Measurements from ENCODE around the gene CCT3. TPM values are rescaled to one million over a fixed set of nuclear protein-coding genes. Genes with fewer than 3 reads are reported as not detected.

Gene CCT3
- total RNA-seq, 1 experiment from 2014 or later = 451 TPM

DNA sequence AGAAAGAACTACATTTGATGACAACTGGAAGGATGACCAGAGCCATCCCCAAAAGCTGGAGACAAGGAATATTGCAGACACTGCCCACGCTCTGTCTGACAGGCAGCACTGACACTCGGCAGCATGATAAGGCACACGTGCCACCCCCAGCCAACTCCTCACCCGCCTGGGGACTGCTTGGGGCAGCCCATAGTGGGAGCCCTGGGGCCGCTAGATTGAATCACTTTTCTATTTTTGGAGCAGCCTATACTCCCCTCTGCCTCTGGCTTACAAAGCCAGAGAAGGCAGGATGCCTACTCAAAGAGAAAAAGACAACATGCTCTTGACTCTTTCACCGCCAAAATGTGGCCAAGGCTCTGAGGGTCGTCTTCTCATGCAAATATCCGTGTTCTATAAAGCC, 56.8 kb downstream of the CCT3 start:
- peaks cover 14% of the 10 kb centered on the region for H3K4me1 ChIP-seq (ENCODE audit: control insufficient read depth, insufficient read depth, low read length)
- CTCF ChIA-PET = no interaction called here
- POLR2A ChIA-PET = interaction anchor here (0.6 to 1.6 kb wide), 2 partner anchors 10 to 139 kb away, joined by 7 to 12 read pairs; no protein-coding TSS in a partner anchor
- in situ Hi-C loops (cut with HindIII; ENCODE audit: low pct_unique_long_range_greater_than_20kb, low sequenced_read_pairs) = no loop called here
- no peaks in the 10 kb centered on the region for H3K27me3 ChIP-seq (ENCODE audit: control insufficient read depth, insufficient read depth, low read length)
- peak overlapping the region; percentile 75 to 92 for H3K4me3 ChIP-seq (ENCODE audit: low read depth in 2 of 2, low read length in 2 of 2)
- TF ChIP-seq POLR2AphosphoS5 (IDR thresholded peaks at IDR 0.05; ENCODE audit: low read depth, low read length) = no peak
- intact Hi-C loops (cut with micrococcal nuclease; ENCODE audit: unreplicated experiment) = no loop called here
- H3K27ac ChIP-seq (ENCODE audit: low read length) = peak overlapping the region; percentile 98
- ATAC-seq = no peak
- no peaks in the 10 kb centered on the region for H3K9me3 ChIP-seq (ENCODE audit: control insufficient read depth, insufficient read depth, low read depth, low read length)
- no peak for DNase-seq (ENCODE audit: low read depth, low spot score)
- H3K36me3 ChIP-seq (ENCODE audit: control insufficient read depth, insufficient read depth, low read length) = peaks cover 20% of the 10 kb centered on the region
- BruUV-seq (replicated peaks) = no TSS peak

DNA sequence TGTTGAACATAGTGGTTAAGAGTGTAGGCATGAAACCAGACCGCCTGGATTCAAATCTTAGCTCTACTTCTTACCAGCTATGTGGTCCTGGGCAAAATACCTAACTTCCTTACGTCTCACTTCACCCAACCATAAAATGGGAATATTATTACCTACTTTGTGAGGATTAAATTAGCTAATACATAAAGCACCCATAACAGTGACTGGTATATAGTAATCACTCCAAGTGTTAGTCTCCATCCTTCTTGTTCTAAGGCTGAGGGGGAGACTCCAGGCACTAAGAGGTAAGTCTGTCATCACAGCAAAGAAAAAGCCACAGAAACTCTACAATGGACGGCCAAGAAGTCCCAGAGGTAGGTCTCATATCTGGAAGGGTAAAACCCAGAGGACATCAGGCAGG, 58.3 kb downstream of the CCT3 start:
- ChIA-PET CTCF (no interaction called here), POLR2A (no interaction called here)
- Histone ChIP-seq H3K4me1 (ENCODE audit: control insufficient read depth, insufficient read depth, low read length) (peaks cover 14% of the 10 kb centered on the region), H3K36me3 (ENCODE audit: control insufficient read depth, insufficient read depth, low read length) (peaks cover 23% of the 10 kb centered on the region), H3K9me3 (ENCODE audit: control insufficient read depth, insufficient read depth, low read depth, low read length) (no peaks in the 10 kb centered on the region), H3K27me3 (ENCODE audit: control insufficient read depth, insufficient read depth, low read length) (no peaks in the 10 kb centered on the region), H3K4me3 (ENCODE audit: low read depth in 2 of 2, low read length in 2 of 2) (no peak overlapping the region), H3K27ac (ENCODE audit: low read length) (no peak overlapping the region)
- no peak for ATAC-seq
- intact Hi-C loops (cut with micrococcal nuclease; ENCODE audit: unreplicated experiment) = no loop called here
- no peak for DNase-seq (ENCODE audit: low read depth, low spot score)
- TF ChIP-seq, protein P1, sequence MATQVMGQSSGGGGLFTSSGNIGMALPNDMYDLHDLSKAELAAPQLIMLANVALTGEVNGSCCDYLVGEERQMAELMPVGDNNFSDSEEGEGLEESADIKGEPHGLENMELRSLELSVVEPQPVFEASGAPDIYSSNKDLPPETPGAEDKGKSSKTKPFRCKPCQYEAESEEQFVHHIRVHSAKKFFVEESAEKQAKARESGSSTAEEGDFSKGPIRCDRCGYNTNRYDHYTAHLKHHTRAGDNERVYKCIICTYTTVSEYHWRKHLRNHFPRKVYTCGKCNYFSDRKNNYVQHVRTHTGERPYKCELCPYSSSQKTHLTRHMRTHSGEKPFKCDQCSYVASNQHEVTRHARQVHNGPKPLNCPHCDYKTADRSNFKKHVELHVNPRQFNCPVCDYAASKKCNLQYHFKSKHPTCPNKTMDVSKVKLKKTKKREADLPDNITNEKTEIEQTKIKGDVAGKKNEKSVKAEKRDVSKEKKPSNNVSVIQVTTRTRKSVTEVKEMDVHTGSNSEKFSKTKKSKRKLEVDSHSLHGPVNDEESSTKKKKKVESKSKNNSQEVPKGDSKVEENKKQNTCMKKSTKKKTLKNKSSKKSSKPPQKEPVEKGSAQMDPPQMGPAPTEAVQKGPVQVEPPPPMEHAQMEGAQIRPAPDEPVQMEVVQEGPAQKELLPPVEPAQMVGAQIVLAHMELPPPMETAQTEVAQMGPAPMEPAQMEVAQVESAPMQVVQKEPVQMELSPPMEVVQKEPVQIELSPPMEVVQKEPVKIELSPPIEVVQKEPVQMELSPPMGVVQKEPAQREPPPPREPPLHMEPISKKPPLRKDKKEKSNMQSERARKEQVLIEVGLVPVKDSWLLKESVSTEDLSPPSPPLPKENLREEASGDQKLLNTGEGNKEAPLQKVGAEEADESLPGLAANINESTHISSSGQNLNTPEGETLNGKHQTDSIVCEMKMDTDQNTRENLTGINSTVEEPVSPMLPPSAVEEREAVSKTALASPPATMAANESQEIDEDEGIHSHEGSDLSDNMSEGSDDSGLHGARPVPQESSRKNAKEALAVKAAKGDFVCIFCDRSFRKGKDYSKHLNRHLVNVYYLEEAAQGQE (IDR thresholded peaks at IDR 0.05; ENCODE audit: insufficient read depth in 1 of 2, low read depth in 2 of 2, low read length in 1 of 2) = no peak
- TF ChIP-seq, protein P2, sequence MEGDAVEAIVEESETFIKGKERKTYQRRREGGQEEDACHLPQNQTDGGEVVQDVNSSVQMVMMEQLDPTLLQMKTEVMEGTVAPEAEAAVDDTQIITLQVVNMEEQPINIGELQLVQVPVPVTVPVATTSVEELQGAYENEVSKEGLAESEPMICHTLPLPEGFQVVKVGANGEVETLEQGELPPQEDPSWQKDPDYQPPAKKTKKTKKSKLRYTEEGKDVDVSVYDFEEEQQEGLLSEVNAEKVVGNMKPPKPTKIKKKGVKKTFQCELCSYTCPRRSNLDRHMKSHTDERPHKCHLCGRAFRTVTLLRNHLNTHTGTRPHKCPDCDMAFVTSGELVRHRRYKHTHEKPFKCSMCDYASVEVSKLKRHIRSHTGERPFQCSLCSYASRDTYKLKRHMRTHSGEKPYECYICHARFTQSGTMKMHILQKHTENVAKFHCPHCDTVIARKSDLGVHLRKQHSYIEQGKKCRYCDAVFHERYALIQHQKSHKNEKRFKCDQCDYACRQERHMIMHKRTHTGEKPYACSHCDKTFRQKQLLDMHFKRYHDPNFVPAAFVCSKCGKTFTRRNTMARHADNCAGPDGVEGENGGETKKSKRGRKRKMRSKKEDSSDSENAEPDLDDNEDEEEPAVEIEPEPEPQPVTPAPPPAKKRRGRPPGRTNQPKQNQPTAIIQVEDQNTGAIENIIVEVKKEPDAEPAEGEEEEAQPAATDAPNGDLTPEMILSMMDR (IDR thresholded peaks at IDR 0.05) = no peak
- TF ChIP-seq SIN3A (IDR thresholded peaks at IDR 0.05; ENCODE audit: borderline replicate concordance, insufficient read depth, low read depth, low read length) (no peak), TCF7L2 (IDR thresholded peaks at IDR 0.05; ENCODE audit: low read depth, low read length) (no peak), POLR2AphosphoS5 (IDR thresholded peaks at IDR 0.05; ENCODE audit: low read depth, low read length) (no peak)
- no TSS peak for BruUV-seq (replicated peaks)
- in situ Hi-C loops (cut with HindIII; ENCODE audit: low pct_unique_long_range_greater_than_20kb, low sequenced_read_pairs) = no loop called here

DNA sequence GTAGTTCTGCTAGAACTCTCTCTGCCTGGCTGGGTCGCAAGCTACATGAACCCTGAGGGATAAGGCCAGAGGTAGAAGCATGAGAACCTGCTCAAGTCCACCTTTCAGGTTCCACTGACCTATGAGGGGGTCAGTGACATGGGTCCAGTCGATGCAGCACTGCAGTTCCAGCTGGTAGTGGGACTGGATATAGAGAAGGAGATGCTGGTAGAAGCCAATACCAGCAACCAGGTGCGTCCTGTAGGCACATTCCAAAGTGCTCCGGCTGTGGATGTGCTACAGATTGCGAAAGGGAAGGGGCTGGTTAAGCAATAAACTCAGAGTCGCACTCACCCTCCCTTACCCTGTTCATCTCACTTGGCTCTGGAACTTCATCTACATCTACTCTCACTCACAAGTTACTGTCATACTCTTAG, 61.1 kb downstream of the CCT3 start:
- no peak overlapping the region for H3K27ac ChIP-seq (ENCODE audit: low read length)
- in situ Hi-C loops (cut with HindIII; ENCODE audit: low pct_unique_long_range_greater_than_20kb, low sequenced_read_pairs) = no loop called here
- H3K9me3 ChIP-seq (ENCODE audit: control insufficient read depth, insufficient read depth, low read depth, low read length) = no peaks in the 10 kb centered on the region
- intact Hi-C loops (cut with micrococcal nuclease; ENCODE audit: unreplicated experiment) = no loop called here
- no peak overlapping the region for H3K4me3 ChIP-seq (ENCODE audit: low read depth in 2 of 2, low read length in 2 of 2)
- no TSS peak for BruUV-seq (replicated peaks)
- peaks cover 9% of the 10 kb centered on the region for H3K4me1 ChIP-seq (ENCODE audit: control insufficient read depth, insufficient read depth, low read length)
- no peak for ATAC-seq
- H3K36me3 ChIP-seq (ENCODE audit: control insufficient read depth, insufficient read depth, low read length) = peaks cover 38% of the 10 kb centered on the region
- ChIA-PET POLR2A (no interaction called here), CTCF (no interaction called here)
- H3K27me3 ChIP-seq (ENCODE audit: control insufficient read depth, insufficient read depth, low read length) = no peaks in the 10 kb centered on the region
- no peak for DNase-seq (ENCODE audit: low read depth, low spot score)
- TF ChIP-seq SIN3A (IDR thresholded peaks at IDR 0.05; ENCODE audit: borderline replicate concordance, insufficient read depth, low read depth, low read length) (no peak), POLR2AphosphoS5 (IDR thresholded peaks at IDR 0.05; ENCODE audit: low read depth, low read length) (no peak), TCF7L2 (IDR thresholded peaks at IDR 0.05; ENCODE audit: low read depth, low read length) (no peak)
- TF ChIP-seq, protein P1 (IDR thresholded peaks at IDR 0.05; ENCODE audit: insufficient read depth in 1 of 2, low read depth in 2 of 2, low read length in 1 of 2) = no peak
- TF ChIP-seq, protein P2 (IDR thresholded peaks at IDR 0.05) = no peak

Measured in Panc1 (cell line).